Testis (tissue), 2 donors: ENCODE data around the gene GDPD4.

ENCODE experiments used
- CTCF ChIP-seq, 3 experiments: fragments of 450-650 bp in 2 of 3; fragments of 200-600 bp in 1 of 3; sonication (generic) in 1 of 3; IDR thresholded peaks; one replicate each; pipeline ENCODE4 v1.5.1; 2016 to 2019; ENCODE audit warnings: antibody characterized with exemption in 3 of 3, mild to moderate bottlenecking in 2 of 3, moderate library complexity in 1 of 3
- POLR2A ChIP-seq: fragments of 450-650 bp; IDR thresholded peaks from one replicate; pipeline ENCODE4 v1.6.1; 2017; ENCODE audit warnings: antibody characterized with exemption, mild to moderate bottlenecking, moderate library complexity

- no peak for TF ChIP-seq CTCF (IDR thresholded peaks at IDR 0.05)
- no peak for TF ChIP-seq POLR2A
These were observed 93.7 kb downstream of the GDPD4 start for GRCh38 chr11:77207618-77208313.
